ENCODE measurements around the gene CDK5R2.

CDK5R2 gene

GRCh38 chr2:219001577-219002394 lies 42.3 kb downstream of the CDK5R2 start:
- DNase-seq (ENCODE audit: low read depth in 3 of 3): peak in 1 of 3 experiments; percentile 63

GRCh38 chr2:219002395-219003266 lies 43.2 kb downstream of the CDK5R2 start:
- DNase-seq (ENCODE audit: low read depth in 3 of 3): peak in 1 of 3 experiments; percentile 56

GRCh38 chr2:219003267-219003634 lies 43.8 kb downstream of the CDK5R2 start:
- DNase-seq (ENCODE audit: low read depth in 3 of 3): no peak

- DNase-seq (ENCODE audit: low read depth in 3 of 3): no peak
Observed at GRCh38 chr2:219003979-219004378, 44.5 kb downstream of the CDK5R2 start.

- DNase-seq (ENCODE audit: low read depth in 3 of 3): no peak
Observed at GRCh38 chr2:219009294-219009693, 49.8 kb downstream of the CDK5R2 start.

GRCh38 chr2:219010162-219010756 lies 50.8 kb downstream of the CDK5R2 start:
- no peak for DNase-seq (ENCODE audit: low read depth in 3 of 3)

GRCh38 chr2:219010873-219011272 lies 51.4 kb downstream of the CDK5R2 start:
- DNase-seq (ENCODE audit: low read depth in 3 of 3): no peak

Data from stimulated activated CD4-positive, alpha-beta T cell treated with anti-CD3 and anti-CD28 coated beads, TNF-alpha, amount 100 ng/mL, for 24 hours (primary cell).